Activated T-cell treated with anti-CD3 and anti-CD28 coated beads for 4 hours (primary cell): ENCODE measurements around the gene RNF214.

Source experiments
- DNase-seq: peaks from one replicate; pipeline ENCODE4 v3.0.0-alpha.2; 2020

Gene RNF214

DNA sequence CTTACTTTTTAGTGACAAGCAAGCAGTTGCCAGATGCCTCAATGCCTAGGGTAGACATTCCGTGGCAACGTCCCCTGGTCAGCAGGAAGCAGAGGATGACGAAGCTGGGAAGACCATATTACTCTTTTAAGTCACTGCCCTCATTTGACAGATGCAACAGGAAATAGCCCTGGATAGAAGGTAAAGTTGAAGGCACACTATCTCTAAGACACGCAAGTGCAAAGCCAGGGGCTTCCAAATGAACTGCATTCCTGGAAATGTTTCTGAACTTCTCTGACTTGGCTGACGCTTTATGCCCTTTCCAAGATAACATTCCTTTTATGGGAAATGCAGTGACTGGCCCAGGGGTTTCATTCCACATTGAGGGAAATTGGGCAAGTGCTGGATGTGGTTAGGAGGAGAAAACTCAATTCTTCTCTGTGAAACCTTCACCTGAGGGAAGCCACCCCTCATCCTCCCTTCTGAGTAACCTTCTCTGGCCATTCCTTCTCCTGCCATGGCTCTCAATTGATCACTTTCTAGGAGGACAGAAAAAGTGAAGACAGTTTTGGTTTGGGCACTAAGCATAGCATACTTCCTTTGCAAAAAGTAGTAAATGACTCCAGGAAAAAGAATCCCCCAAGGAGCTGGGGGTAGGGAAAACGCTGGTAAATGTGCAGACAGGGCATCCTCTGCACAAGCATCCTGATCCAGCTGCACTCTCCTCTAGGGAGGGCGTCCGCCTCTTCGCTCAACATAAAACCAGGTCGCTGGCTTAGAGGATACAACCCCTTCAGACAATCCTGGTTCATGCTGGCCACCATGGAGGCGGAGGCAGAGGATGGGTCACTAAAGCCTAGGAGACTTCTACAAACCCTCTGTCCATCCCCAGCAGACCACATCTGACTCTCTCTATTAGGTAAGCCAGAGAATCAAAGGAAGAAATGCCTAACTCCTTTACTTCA, 15.1 kb upstream of the RNF214 start:
- DNase-seq, result no peak

DNA sequence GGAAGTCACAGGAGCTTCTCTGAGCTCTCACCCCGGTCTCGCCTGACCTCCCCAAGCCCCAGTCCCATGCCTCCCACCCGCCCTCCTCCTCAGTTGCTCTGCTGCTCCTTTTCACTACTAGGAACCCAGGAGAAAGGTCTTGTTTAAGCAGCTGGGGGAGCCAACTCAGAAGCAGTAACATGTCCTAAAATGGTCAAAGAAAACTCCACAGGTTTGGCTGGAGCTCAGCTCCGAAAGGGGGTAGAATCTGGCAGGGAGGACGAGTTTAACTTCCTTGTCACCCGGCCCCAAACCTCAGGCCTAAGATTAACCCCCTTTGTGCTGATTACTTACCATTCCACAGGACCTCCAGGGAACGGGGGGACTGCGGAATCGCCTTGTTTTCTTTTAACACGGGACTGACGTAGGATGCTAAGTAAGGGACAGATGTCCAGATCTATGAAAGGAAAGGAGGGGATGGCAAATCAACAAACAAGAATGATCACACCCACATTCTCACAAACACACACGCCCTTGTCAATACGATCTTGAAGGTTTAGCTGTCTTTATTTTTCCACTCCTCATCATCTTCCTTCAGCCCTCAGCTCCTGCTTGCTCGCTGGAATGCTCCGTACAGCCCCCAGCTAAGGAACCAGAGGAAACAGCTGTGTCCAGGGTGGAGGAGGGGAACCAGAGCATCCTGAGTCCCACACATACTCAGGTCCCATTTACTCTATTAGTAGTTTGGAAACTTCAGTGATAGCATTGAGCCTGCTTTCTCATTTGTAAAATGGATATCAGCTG, 14.1 kb upstream of the RNF214 start:
- DNase-seq, result no peak

- DNase-seq, result no peak
Measured at GRCh38 chr11:117219001-117219400, 13.5 kb upstream of the RNF214 start.

DNA sequence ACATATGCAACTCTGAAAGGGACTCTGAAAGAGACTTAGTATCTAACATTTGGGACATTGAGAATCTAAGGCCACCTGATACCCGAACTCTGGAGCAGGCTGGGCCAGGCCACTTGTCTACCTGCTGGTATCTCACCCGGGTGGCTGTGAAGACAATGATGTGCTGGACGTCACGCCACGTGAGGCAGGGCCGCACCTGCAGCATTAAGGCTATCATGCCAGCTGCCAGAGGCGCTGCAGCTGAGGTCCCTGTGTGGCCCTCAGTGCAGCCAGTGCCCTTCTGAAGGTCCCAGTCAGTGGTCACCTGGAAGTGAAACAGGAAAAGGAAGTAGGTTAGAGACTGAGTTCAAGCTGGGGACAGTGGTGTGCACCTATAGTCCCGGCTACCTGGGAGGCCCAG, 13.0 kb upstream of the RNF214 start:
- DNase-seq, result no peak

- no peak for DNase-seq
Measured at GRCh38 chr11:117219995-117220394, 12.5 kb upstream of the RNF214 start.

DNA sequence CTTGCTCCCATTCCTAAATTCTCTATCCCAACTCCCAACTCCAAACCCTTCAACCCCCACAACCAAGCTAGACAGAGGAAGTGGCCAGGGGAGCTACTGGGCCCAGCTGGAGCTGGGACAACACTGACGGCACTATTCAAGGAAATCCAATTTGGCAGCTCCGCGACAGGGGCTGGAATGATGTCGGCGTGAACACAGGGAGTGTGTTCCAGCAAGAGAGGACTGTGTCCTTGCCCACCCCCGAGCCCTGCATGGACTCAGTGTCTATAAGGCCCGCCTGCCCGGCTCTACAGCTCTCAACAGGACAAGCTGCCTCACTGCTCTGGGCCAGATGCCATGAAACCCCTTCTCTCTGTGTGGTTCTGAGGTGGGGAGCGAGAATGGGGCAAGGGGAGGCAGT, 11.9 kb upstream of the RNF214 start:
- no peak for DNase-seq

DNA sequence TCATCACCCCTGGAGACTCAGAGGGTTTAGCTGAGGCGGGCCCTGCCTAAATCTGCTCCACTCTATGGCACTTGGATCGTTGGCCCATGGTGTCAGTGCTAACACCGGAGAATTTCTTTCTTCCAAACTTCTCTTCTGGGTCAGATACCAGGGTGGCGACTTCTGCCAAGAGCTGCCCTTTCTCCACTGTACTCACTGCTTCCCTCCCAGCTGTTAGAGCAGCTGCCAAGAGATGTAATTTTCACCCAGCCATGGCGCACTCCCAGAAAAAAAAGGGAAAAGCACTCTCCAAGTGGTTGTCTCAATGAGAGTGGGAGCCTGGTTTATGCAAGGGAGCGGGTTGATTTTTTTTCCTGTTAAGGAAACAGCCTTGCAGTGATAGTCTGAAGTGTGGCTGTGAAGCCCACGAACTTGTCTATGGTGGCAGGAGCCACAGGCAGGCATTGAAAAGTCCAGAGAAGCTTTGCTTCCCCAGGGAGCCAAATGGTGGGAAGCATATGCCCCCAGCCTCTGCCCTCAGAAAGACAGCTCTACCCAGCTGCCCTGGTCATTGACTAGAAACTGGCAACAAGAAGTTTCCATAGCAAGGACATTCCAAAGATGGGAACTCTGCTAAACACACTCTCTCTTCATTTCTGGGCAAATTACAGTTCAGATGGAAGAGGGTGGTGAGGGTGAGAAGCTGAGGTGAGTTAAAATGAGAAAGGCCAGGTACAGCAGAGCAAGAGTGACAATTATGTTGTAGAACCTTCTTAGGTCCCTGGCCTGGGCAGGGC, 11.3 kb upstream of the RNF214 start:
- DNase-seq, result no peak

DNA sequence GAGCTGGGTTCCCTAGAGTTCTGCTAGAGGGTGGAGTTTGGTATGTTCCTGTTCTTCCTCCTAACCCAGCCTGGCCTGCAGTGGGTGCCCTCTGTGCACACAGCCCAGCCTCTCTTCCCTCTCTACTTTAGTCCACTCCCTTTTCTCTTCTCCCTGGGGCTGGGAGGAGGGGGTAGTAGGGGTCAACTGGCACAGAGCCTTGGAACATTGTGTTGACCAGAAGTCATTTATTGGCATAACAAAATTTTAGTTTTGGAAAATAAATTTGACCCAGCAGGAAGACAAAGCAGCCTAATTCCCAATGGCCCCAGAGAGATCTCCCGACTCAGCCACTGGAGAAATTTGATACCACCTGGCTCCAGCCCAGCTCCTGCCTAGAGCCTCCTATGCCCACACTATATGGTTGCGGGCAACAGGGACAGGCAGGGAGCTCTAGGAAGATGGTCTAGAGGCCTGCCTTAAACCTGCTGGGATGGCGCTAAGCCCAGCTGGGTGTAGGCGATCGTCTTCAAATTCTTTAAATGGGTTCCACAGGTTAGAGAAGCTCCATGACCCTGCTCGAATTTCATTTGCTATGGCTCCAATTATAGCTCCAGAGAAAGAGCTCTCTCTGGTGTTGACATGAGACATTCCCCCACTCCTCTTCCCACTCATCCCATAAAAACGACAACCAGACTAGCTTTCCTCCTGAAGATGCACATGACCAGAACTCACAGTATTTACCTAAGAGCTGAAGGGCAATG, 10.5 kb upstream of the RNF214 start:
- DNase-seq, result no peak

GRCh38 chr11:117222991-117223740, 9.3 kb upstream of the RNF214 start:
- DNase-seq, result no peak

DNA sequence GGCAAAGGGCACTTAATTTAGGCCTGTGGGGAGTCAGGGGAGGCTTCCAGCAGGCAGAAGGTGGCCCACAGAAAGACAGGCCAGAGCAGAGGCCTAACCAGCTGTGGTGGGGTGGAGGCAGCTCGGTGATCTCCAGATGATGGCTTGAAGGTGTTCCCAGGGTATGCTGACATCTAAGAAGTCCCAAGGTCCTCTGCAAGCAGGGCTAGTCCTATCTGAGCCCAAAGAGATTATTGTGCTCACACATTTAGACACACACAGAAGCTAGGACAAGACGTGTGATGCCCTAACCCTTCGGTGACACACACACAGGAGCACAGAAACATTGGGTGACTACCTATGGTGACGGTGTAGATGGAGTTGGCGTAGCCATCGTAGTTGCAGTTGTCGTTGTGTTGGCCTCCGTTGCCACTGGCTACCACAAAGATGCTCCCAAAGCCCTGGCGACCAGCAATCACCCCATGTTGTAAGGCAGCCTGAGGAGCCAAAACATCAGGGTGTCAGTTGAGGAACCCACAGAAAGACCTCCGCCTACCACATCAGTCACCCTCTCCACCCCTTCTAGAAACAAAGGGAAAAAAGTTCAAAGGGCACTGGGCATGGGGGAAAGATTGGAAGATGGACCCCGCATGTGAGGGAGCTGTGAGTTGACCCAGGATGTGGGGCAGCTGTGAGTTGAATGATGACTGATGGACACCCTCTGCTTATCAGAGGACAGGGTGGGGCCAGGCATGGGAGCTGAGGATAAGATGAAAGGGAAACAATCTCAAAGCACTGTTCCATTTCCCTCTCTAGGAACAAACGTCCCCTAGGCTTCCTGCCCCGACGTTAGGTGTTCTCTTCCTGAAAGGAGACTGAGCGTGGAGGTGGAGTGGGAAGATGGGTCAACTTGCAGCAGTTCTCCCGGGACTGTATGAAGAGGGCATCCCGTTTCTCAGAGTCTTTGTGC, 8.5 kb upstream of the RNF214 start:
- no peak for DNase-seq

- no peak for DNase-seq
Measured at GRCh38 chr11:117225553-117226170, 6.8 kb upstream of the RNF214 start.

DNA sequence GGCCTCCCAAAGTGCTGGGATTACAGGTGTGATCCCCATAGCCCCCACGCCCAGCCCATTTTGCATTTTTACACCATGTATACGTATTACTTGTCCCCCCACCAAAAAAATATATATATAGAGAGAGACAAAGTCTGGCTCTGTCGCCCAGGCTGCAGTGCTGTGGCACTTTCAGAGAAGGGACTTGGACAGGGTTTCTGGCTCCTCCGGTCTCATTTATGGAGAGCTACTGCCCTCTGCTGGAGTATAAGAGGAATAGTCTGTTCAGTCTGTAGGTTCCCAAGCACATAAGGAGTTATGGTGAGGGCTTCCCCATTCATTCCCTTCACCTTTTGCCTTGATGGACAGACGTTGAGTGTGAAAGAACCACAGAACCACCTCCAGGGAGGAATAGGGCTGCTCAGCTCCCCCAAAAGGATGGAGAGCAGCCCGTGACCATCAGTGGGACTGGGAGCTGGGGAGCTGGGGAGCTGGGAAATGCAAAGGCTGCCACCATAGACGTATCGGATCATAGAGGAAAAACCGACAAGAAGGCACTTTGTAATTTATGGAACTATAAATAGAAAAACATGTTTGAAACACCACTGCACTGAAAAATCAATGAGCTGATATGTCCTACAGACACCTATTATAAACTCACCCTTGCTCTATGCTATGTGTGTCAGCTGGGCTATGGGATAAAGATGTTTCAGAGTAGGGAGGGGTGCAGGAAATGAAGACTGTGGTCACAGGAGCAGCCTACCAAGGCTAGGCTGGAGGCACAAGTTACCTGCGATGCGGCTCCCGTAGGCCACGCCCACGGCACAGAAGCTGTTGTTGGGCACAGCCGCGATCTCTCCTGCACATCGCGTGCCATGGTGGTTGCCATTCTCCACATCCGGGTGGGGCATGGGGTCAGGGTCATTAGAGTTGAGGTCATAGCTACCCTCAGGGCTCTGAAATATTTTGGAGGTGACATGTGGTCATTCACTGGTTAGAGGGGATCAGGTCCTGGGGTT, 5.8 kb upstream of the RNF214 start:
- DNase-seq, result no peak

DNA sequence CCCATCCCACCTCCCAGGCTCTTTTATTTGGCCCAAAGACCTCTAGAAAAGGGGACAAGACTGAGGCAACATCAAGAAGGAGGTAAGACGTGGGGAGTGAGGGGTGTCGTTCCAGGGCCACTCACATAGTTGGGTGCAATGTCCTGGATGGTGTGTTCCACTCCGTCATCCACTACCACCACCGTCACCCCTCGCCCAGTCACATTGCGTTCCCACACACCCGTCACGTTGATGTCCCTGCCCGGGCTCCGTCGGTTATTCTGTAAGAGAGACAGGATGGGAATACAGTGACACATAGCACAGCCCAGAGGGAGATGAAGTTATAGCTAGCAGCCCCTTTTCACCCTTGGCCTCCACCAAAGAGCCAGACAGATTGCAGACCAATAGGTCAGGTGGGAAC, 4.4 kb upstream of the RNF214 start:
- DNase-seq, result no peak

- DNase-seq, result no peak
Measured at GRCh38 chr11:117229411-117229810, 3.1 kb upstream of the RNF214 start.

DNA sequence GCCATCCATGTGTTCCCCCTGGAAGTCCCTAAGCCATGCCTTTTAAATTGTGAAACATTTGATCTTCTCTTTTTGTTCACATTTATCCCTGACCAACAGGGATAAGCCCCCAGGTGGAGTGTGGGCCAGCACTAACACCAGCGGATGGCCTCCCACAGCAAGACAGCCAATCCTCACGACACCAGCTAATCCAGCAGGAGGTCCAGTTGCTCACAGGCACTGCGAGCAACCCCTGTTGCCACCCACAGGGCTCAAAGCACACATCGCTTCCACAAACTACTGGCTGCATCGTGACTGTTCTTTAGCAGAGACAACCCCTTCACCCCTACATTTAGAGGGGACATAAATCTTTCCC, 2.6 kb upstream of the RNF214 start:
- DNase-seq, result no peak

- peak; percentile 46 for DNase-seq
Measured at GRCh38 chr11:117230286-117230961, 2.0 kb upstream of the RNF214 start.

- no peak for DNase-seq
Measured at GRCh38 chr11:117230999-117231841, 1.3 kb upstream of the RNF214 start.

GRCh38 chr11:117231842-117232091, 704 bp upstream of the RNF214 start, which contains the start of gene PCSK7:
Gene PCSK7, minus strand, starts transcription at chr11:117232073. Its CDS starts 2,229 bp downstream, at chr11:117229844.
- DNase-seq, result no peak
